Mucosa of descending colon (tissue), 3 donors: ENCODE results near the gene KRTAP4-8. TPM values are rescaled to one million over a fixed set of nuclear protein-coding genes. Genes with fewer than 3 reads are reported as not detected.
"Not testable (repeated sequence)": the region's sequence is repeated elsewhere in the genome, so short reads cannot be mapped to it uniquely, and the experiment has no call there.

Source experiments
- ATAC-seq: fragments of 200-7000 bp; cut with Tn5 transposase; one replicate; pipeline ENCODE4 v1.9.1; 2020; ENCODE audit warnings: mild to moderate bottlenecking, moderate library complexity
- DNase-seq, 3 donors: peaks; one replicate each; pipeline ENCODE4 v3.0.0-alpha.2; 2020
- H3K36me3 ChIP-seq: fragments of 200-600 bp; one replicate; pipeline ENCODE4 v1.8.0; 2021; ENCODE audit warnings: low read depth, mild to moderate bottlenecking
- H3K4me1 ChIP-seq: fragments of 200-600 bp; one replicate; pipeline ENCODE4 v1.8.0; 2021; ENCODE audit warnings: low read depth, mild to moderate bottlenecking
- H3K4me3 ChIP-seq: fragments of 200-600 bp; one replicate; pipeline ENCODE4 v1.8.0; 2021; ENCODE audit warnings: mild to moderate bottlenecking
- H3K9me3 ChIP-seq: fragments of 200-600 bp; one replicate; pipeline ENCODE4 v1.8.0; 2021; ENCODE audit warnings: mild to moderate bottlenecking
- CTCF ChIP-seq: fragments of 200-600 bp; IDR thresholded peaks from one replicate; pipeline ENCODE4 v1.8.0; 2022; ENCODE audit warnings: antibody characterized with exemption, mild to moderate bottlenecking
- intact Hi-C, 2 donors: fragments of 100-400 bp; cut with DNase I in 1 of 2; cut with micrococcal nuclease in 1 of 2; formaldehyde crosslinking; loops; one replicate each; pipeline versions ENCODE4 v1.11.0 to v1.11.1; 2022; cut with DNase I, micrococcal nuclease
- total RNA-seq, 3 donors: library from RNA; stranded (reverse); fragmentation: NEBNext Ultra II Directional in 2 of 3; extraction: Animal tissue kit (Norgen Biotek cat#: 25700) in 2 of 3; gene quantifications; one replicate each; pipeline versions ENCODE4 v1.2.1 to v1.2.4, GENCODE V29; 2021 to 2023
- donor health status: DM: no; HTN: no; CAD: no; lungs with moderate emphysema.
- donor health status: DM: no; HTN: no; CAD: no.
- donor health status: DM: no; HTN: yes; CAD: no.

KRTAP4-8 gene
- total RNA-seq, 3 donors from 2014 or later: not detected

GRCh38 chr17:41098481-41098880, 539 bp upstream of the KRTAP4-8 start:
- no peak overlapping the region for H3K4me3 ChIP-seq
- no peak for ATAC-seq
- no peaks in the 10 kb centered on the region for H3K36me3 ChIP-seq
- H3K4me1 ChIP-seq: no peaks in the 10 kb centered on the region
- H3K9me3 ChIP-seq: no peaks in the 10 kb centered on the region
- intact Hi-C loops: no loop called here
- no peak for TF ChIP-seq CTCF
- DNase-seq: no peak

- no peaks in the 10 kb centered on the region for H3K36me3 ChIP-seq
- no peaks in the 10 kb centered on the region for H3K9me3 ChIP-seq
- no peaks in the 10 kb centered on the region for H3K4me1 ChIP-seq
- DNase-seq: no peak
- ATAC-seq: no peak
- intact Hi-C loops: no loop called here
- no peak for TF ChIP-seq CTCF
- no peak overlapping the region for H3K4me3 ChIP-seq
Measured at GRCh38 chr17:41096055-41096454, 1.9 kb downstream of the KRTAP4-8 start.

DNA sequence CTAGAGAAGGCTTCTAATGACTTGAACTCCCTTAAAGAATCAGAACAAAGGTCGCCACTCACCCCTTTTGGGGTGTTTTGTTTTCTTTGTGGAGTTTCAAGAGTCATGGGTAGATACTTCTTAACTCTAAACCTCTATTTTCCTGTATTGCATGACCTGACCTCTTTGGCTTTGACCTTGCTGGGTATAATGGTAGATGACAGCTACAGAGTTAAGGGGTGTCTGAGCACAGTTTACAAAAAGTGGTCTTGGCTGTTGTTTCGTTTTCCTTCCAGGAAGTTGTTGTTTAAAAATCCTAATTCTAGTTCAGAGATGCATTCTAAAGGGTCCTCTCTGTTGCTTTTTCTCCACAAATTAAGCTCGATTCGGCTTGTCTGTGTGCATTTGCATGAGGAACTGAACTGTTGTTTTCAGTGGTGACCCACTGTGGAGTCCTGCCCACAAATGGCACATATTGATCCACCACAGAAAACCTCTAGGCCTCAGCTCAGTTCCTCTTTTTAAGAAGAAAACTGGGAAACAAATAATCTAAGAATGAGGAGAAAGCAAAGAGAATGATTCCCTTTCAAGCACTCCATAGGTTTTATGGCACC, 9.1 kb downstream of the KRTAP4-8 start:
- H3K36me3 ChIP-seq, H3K4me3 ChIP-seq, H3K9me3 ChIP-seq, intact Hi-C loops, H3K4me1 ChIP-seq, ATAC-seq, DNase-seq: not testable (repeated sequence)

- H3K36me3 ChIP-seq, intact Hi-C loops, H3K4me1 ChIP-seq, H3K9me3 ChIP-seq, ATAC-seq, DNase-seq, H3K4me3 ChIP-seq: not testable (repeated sequence)
Measured at GRCh38 chr17:41084100-41084856, 13.7 kb downstream of the KRTAP4-8 start, which contains the start of gene KRTAP4-7. Gene KRTAP4-7 (plus strand): TSS chr17:41084150. CDS start chr17:41084207, 57 bp downstream.

- intact Hi-C loops, H3K4me3 ChIP-seq, DNase-seq, H3K9me3 ChIP-seq, ATAC-seq, H3K36me3 ChIP-seq, H3K4me1 ChIP-seq: not testable (repeated sequence)
Measured at GRCh38 chr17:41083427-41083826, 14.5 kb downstream of the KRTAP4-8 start.

DNA sequence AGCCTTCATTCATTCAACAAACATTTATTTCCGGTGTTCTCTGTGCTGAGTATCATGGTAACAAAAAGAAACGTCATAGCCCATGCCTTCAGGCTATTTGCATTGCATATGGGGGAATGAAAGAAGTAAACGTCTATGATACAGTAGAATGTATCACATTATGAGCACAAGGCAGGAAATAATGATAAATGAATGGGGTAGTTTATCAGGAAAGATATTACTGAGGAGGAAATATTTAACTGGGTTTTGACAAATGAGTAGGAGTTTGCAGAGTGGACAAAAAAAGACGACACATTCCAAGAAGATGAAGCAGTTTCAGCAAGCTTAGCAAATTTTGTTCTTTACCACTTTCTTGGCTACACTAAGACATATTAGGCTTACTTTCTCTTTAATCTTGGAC, 15.3 kb downstream of the KRTAP4-8 start:
- H3K4me1 ChIP-seq: no peaks in the 10 kb centered on the region
- no peak overlapping the region for H3K4me3 ChIP-seq
- TF ChIP-seq CTCF: no peak
- no peaks in the 10 kb centered on the region for H3K36me3 ChIP-seq
- ATAC-seq: no peak
- DNase-seq: no peak
- intact Hi-C loops: no loop called here
- no peaks in the 10 kb centered on the region for H3K9me3 ChIP-seq

DNA sequence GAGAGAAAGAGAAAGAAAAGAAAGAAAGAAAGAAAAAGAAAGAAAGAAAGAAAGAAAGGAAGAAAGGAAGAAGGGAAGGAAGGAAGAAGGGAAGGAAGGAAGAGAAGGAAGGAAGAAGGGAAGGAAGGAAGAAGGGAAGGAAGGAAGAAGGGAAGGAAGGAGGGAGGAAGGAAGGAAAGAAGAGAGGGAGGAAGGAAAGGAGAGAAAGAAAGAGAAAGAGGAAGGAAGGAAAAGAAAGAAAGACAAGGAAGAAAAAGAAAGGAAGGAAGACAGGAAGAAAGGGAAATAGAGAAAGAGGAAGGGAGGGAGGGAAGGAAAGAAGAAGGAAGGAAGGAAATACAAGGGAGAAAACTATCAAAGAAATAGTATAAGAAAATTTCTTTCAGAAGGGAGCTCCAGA, 21.2 kb downstream of the KRTAP4-8 start:
- ATAC-seq: no peak
- TF ChIP-seq CTCF: no peak
- H3K4me3 ChIP-seq: no peak overlapping the region

More for the DNA sequence above, 21.2 kb downstream of the KRTAP4-8 start:
- intact Hi-C loops: no loop called here
- no peak for DNase-seq
- H3K4me1 ChIP-seq: no peaks in the 10 kb centered on the region
- no peaks in the 10 kb centered on the region for H3K9me3 ChIP-seq
- H3K36me3 ChIP-seq: no peaks in the 10 kb centered on the region
